Prostate gland (tissue), 2 donors: Measurements from ENCODE around the gene CCT6A. TPM values are rescaled to one million over a fixed set of nuclear protein-coding genes. Genes with fewer than 3 reads are reported as not detected.
"Not testable (repeated sequence)": the region's sequence is repeated elsewhere in the genome, so short reads cannot be mapped to it uniquely, and the experiment has no call there.

Experiments used
- DNase-seq: peaks from one replicate; pipeline ENCODE4 v3.0.0-alpha.2; 2019; ENCODE audit warnings: low spot score
- H3K27ac ChIP-seq, 2 donors: fragments of 200-600 bp; sonication (generic); 2 replicates each; pipeline ENCODE4 v1.5.1; 2017 to 2019
- H3K27me3 ChIP-seq: fragments of 200-600 bp; sonication (generic); replicated peaks from 2 replicates; pipeline ENCODE4 v1.5.1; 2019; ENCODE audit not compliant: insufficient read depth
- H3K36me3 ChIP-seq, 2 donors: fragments of 200-600 bp; sonication (generic); 1 replicate in 1 of 2; 2 replicates in 1 of 2; pipeline versions ENCODE4 v1.5.1 to v1.8.1; 2017 to 2019
- H3K4me1 ChIP-seq: fragments of 200-600 bp; sonication (generic); replicated peaks from 2 replicates; pipeline ENCODE4 v1.5.1; 2019
- H3K4me3 ChIP-seq, 2 donors: fragments of 200-600 bp; sonication (generic); 2 replicates each; pipeline ENCODE4 v1.5.1; 2017 to 2019
- H3K9me3 ChIP-seq: fragments of 200-600 bp; sonication (generic); 2 replicates; pipeline ENCODE4 v1.5.1; 2017
- CTCF ChIP-seq, 4 experiments: fragments of 200-600 bp in 2 of 4; fragments of 450-650 bp in 2 of 4; sonication (generic) in 2 of 4; IDR thresholded peaks; 1 replicate in 3 of 4; 2 replicates in 1 of 4; pipeline ENCODE4 v1.5.1; 2016 to 2019; ENCODE audit warnings: antibody characterized with exemption in 4 of 4, mild to moderate bottlenecking in 2 of 4, moderate library complexity in 2 of 4
- POLR2A ChIP-seq: fragments of 450-650 bp; IDR thresholded peaks from one replicate; pipeline ENCODE4 v1.6.1; 2016; ENCODE audit warnings: antibody characterized with exemption, mild to moderate bottlenecking
- POLR2AphosphoS5 ChIP-seq: sonication (generic); formaldehyde crosslinking; IDR thresholded peaks from one replicate; pipeline ENCODE4 v1.6.1; 2017; ENCODE audit warnings: antibody characterized with exemption
- WGBS: methylation state at CpG from one replicate; pipeline ENCODE4 v1.1.5; 2018; 5-methylcytosine and 5-hydroxymethylcytosine counted together
- intact Hi-C: fragments of 100-400 bp; cut with DNase I; formaldehyde crosslinking; loops from one replicate; pipeline ENCODE4 v1.14.2; 2022
- total RNA-seq, 2 donors: library from RNA; depleted of rRNA; stranded (reverse); fragments of >200 nt; gene quantifications; one replicate each; pipeline ENCODE4 v1.1.0, GENCODE V29; 2016

Gene CCT6A
- total RNA-seq, 2 donors from 2014 or later = 60.0 to 64.3 TPM

- 89% methylated on average over 3 of the region's 3 CpGs for WGBS
- Histone ChIP-seq H3K27ac (peak overlapping the region in 1 of 2 donors; percentile 72), H3K4me3 (no peak overlapping the region), H3K27me3 (no peaks in the 10 kb centered on the region), H3K36me3 (peaks cover 0 to 4% of the 10 kb centered on the region in 2 donors), H3K9me3 (no peaks in the 10 kb centered on the region), H3K4me1 (peaks cover 16% of the 10 kb centered on the region)
- TF ChIP-seq POLR2AphosphoS5 (no peak), POLR2A (no peak), CTCF (IDR thresholded peaks at IDR 0.05) (no peak)
- intact Hi-C loops = loop anchor here (10.0 kb wide), 2 partner anchors 193 to 433 kb away; partner anchors contain the start of gene ZNF713
- DNase-seq = no peak
Measured at GRCh38 chr7:56077681-56078080, 26.1 kb downstream of the CCT6A start.

GRCh38 chr7:56078196-56078595, 26.6 kb downstream of the CCT6A start:
- no peak overlapping the region for H3K4me3 ChIP-seq
- no peaks in the 10 kb centered on the region for H3K27me3 ChIP-seq
- TF ChIP-seq POLR2A = no peak
- no peak for TF ChIP-seq CTCF (IDR thresholded peaks at IDR 0.05)
- no peak for TF ChIP-seq POLR2AphosphoS5
- no peaks in the 10 kb centered on the region for H3K9me3 ChIP-seq
- H3K4me1 ChIP-seq = peaks cover 16% of the 10 kb centered on the region
- peaks cover 0 to 4% of the 10 kb centered on the region in 2 donors for H3K36me3 ChIP-seq
- WGBS = 96% methylated on average over 16 of the region's 16 CpGs
- DNase-seq = no peak
- H3K27ac ChIP-seq = peak overlapping the region; percentile 72 to 76
- intact Hi-C loops = loop anchor here (10.0 kb wide), 2 partner anchors 193 to 433 kb away; partner anchors contain the start of gene ZNF713

GRCh38 chr7:56079450-56080185, 28.1 kb downstream of the CCT6A start:
- Histone ChIP-seq H3K27me3 (no peaks in the 10 kb centered on the region), H3K36me3 (peaks cover 0 to 4% of the 10 kb centered on the region in 2 donors), H3K4me3 (no peak overlapping the region), H3K4me1 (peaks cover 14% of the 10 kb centered on the region), H3K9me3 (no peaks in the 10 kb centered on the region), H3K27ac (peak overlapping the region; percentile 72 to 76)
- DNase-seq = peak; percentile 81
- TF ChIP-seq POLR2A (no peak), POLR2AphosphoS5 (peak; percentile 69), CTCF (IDR thresholded peaks at IDR 0.05) (peak in 3 of 4 experiments; percentile 54 to 74 (median 65))
- WGBS = 18% methylated on average over 12 of the region's 12 CpGs
- intact Hi-C loops = loop anchor here (10.0 kb wide), 2 partner anchors 195 to 435 kb away; partner anchors contain the start of gene ZNF713

GRCh38 chr7:56080726-56081435, 29.3 kb downstream of the CCT6A start:
- WGBS = 93% methylated on average over 26 of the region's 28 CpGs
- H3K27me3 ChIP-seq, H3K36me3 ChIP-seq, H3K4me3 ChIP-seq, H3K9me3 ChIP-seq, DNase-seq, intact Hi-C loops: not testable (repeated sequence)
- H3K27ac ChIP-seq = peak overlapping the region; percentile 68 to 72
- peaks cover 11% of the 10 kb centered on the region for H3K4me1 ChIP-seq

DNA sequence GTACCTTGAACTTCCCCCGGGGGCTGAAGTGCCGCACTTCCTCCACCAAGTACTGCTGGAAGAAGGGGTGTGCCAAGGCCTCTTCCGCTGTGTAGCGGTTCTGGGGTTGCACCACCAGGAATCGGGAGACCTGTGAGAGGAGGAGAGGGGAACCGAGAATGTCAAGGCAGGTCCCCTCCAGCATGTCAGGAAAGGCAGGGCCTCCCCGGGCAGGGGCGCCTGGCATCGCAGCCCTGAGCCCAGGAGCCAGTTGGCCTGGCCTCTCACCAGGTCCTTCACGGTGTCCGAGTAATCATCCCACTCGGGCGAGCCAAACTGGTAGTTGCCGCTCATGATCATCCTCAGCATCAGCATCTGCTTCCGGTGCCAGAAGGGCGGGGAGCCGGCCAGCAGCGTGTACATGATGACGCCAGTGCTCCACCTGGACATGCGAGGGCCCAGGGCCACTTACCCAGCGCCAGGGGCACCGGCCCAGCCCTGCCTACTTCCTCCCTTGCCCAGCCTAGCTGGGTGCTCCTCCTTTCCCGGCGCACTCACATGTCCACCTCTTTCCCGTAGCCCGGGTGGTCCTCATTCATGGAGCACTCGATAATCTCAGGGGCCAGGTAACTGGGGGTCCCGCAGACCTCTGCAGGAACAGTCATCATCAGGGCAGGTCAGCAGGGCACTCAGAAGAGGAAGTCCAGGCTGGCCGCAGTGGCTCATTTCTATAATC, 30.2 kb downstream of the CCT6A start:
- Histone ChIP-seq H3K36me3 (peaks cover 0 to 4% of the 10 kb centered on the region in 2 donors), H3K27ac (no peak overlapping the region), H3K4me1 (peaks cover 11% of the 10 kb centered on the region), H3K27me3 (no peaks in the 10 kb centered on the region), H3K9me3 (no peaks in the 10 kb centered on the region), H3K4me3 (no peak overlapping the region)
- no peak for DNase-seq
- 92% methylated on average over 29 of the region's 29 CpGs for WGBS
- intact Hi-C loops = no loop called here
- TF ChIP-seq CTCF (IDR thresholded peaks at IDR 0.05) = no peak
- no peak for TF ChIP-seq POLR2A
- no peak for TF ChIP-seq POLR2AphosphoS5
